Body of pancreas (tissue), 4 donors: ENCODE results near the gene COQ7.

Experiments used
- CTCF ChIP-seq, 7 experiments: fragments of 450-650 bp in 4 of 7; fragments of 200-600 bp in 3 of 7; sonication (generic) in 3 of 7; IDR thresholded peaks; one replicate each; pipeline ENCODE4 v1.5.1; 2016 to 2019; ENCODE audit warnings: antibody characterized with exemption in 7 of 7
- POLR2A ChIP-seq, 3 donors: fragments of 450-650 bp; IDR thresholded peaks; one replicate each; pipeline ENCODE4 v1.6.1; 2016; ENCODE audit warnings: antibody characterized with exemption in 3 of 3, mild to moderate bottlenecking in 2 of 3

- peak; percentile 93 to 100 (median 98) for TF ChIP-seq CTCF (IDR thresholded peaks at IDR 0.05)
- TF ChIP-seq POLR2A (IDR thresholded peaks at IDR 0.05) = peak in 1 of 3 donors; percentile 27
These were observed 19.1 kb downstream of the COQ7 start for GRCh38 chr16:19086322-19087199.
